Transverse colon (tissue), 4 donors: ENCODE results near the gene OR7A10.

Source experiments
- EP300 ChIP-seq: sonication (generic); formaldehyde crosslinking; IDR thresholded peaks from one replicate; pipeline ENCODE4 v1.6.1; 2017; ENCODE audit warnings: antibody characterized with exemption, low read depth
- POLR2A ChIP-seq: fragments of 450-650 bp; IDR thresholded peaks from one replicate; pipeline ENCODE4 v1.6.1; 2016; ENCODE audit warnings: antibody characterized with exemption, mild to moderate bottlenecking, moderate library complexity
- POLR2AphosphoS5 ChIP-seq, 3 donors: sonication (generic); formaldehyde crosslinking; IDR thresholded peaks; one replicate each; pipeline ENCODE4 v1.6.1; 2016; ENCODE audit warnings: antibody characterized with exemption in 3 of 3
- TF ChIP-seq, protein P1 (sequence below), 5 experiments: fragments of 200-600 bp in 3 of 5; fragments of 450-650 bp in 2 of 5; sonication (generic) in 3 of 5; IDR thresholded peaks; 1 replicate in 2 of 5; 2 replicates in 3 of 5; pipeline ENCODE4 v1.5.1; 2016 to 2017; ENCODE audit warnings: antibody characterized with exemption in 5 of 5, inconsistent platforms in 3 of 5, mild to moderate bottlenecking in 2 of 5, moderate library complexity in 1 of 5

DNA sequence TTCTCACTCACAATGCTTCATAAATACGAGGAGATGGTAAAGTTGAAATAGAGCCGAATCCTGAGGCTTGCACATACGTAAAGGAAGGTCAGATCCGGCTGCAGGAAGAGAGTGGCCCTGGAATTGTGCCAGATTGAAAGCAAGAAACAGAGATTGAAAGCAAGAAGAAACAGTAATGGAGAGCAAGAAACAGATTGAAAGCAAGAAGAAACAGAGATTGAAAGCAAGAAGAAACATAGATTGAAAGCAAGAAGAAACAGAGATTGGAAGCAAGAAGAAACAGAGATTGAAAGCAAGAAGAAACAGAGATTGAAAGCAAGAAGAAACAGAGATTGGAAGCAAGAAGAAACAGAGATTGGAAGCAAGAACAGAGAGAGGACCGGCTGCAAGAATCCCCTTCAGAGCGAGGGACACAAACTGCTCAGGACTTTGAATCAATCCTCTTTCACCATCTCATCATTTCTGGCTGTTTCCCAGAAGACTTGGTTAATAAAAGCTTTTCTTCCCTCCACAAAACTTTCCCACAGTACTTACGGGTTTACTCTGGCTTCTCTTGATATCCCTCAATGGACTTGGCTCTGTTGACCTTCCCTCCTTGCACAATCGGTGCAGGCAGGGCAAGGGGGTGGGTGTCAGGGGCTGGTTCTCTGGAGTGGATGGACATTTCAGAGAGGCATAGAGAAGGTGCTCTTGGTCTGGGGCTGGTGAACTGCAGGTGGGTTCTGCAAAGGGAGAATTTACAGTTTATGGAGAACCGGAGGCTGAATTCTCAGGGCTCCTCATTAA lies 39.3 kb downstream of the OR7A10 start:
- TF ChIP-seq, protein P1, sequence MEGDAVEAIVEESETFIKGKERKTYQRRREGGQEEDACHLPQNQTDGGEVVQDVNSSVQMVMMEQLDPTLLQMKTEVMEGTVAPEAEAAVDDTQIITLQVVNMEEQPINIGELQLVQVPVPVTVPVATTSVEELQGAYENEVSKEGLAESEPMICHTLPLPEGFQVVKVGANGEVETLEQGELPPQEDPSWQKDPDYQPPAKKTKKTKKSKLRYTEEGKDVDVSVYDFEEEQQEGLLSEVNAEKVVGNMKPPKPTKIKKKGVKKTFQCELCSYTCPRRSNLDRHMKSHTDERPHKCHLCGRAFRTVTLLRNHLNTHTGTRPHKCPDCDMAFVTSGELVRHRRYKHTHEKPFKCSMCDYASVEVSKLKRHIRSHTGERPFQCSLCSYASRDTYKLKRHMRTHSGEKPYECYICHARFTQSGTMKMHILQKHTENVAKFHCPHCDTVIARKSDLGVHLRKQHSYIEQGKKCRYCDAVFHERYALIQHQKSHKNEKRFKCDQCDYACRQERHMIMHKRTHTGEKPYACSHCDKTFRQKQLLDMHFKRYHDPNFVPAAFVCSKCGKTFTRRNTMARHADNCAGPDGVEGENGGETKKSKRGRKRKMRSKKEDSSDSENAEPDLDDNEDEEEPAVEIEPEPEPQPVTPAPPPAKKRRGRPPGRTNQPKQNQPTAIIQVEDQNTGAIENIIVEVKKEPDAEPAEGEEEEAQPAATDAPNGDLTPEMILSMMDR (IDR thresholded peaks at IDR 0.05): no peak
- TF ChIP-seq POLR2A: no peak
- no peak for TF ChIP-seq POLR2AphosphoS5 (IDR thresholded peaks at IDR 0.05)
- TF ChIP-seq EP300: no peak
